GDM1 (cell line): Measurements from ENCODE around the gene ANO8.

ENCODE experiments used
- DNase-seq: peaks from one replicate; lab custom pipeline; 2025; lab: John Stamatoyannopoulos, UW

The ANO8 gene

GRCh38 chr19:17327654-17328516 lies 6.8 kb downstream of the ANO8 start:
- DNase-seq = no peak

GRCh38 chr19:17327068-17327653 lies 7.5 kb downstream of the ANO8 start:
- DNase-seq = no peak

- no peak for DNase-seq
Measured at GRCh38 chr19:17326595-17326966, 8.1 kb downstream of the ANO8 start.

- DNase-seq = no peak
Measured at GRCh38 chr19:17325881-17326594, 8.6 kb downstream of the ANO8 start.

- no peak for DNase-seq
Measured at GRCh38 chr19:17325133-17325532, 9.5 kb downstream of the ANO8 start.

- DNase-seq = no peak
Measured at GRCh38 chr19:17324357-17325114, 10.1 kb downstream of the ANO8 start.

GRCh38 chr19:17323964-17324332 lies 10.7 kb downstream of the ANO8 start:
- DNase-seq = no peak

GRCh38 chr19:17323300-17323963 lies 11.2 kb downstream of the ANO8 start:
- DNase-seq = no peak

- DNase-seq = no peak
Measured at GRCh38 chr19:17322854-17323253, 11.8 kb downstream of the ANO8 start.

GRCh38 chr19:17321655-17322489 lies 12.8 kb downstream of the ANO8 start:
- no peak for DNase-seq

GRCh38 chr19:17320435-17320834 lies 14.2 kb downstream of the ANO8 start:
- DNase-seq = no peak

GRCh38 chr19:17319473-17320238 lies 15.0 kb downstream of the ANO8 start:
- no peak for DNase-seq

GRCh38 chr19:17318966-17319365 lies 15.7 kb downstream of the ANO8 start:
- DNase-seq = no peak

GRCh38 chr19:17314007-17314593 lies 20.6 kb downstream of the ANO8 start:
- DNase-seq = no peak

- no peak for DNase-seq
Measured at GRCh38 chr19:17312189-17313113, 22.2 kb downstream of the ANO8 start.

GRCh38 chr19:17311455-17312188 lies 23.0 kb downstream of the ANO8 start:
- no peak for DNase-seq

GRCh38 chr19:17309965-17310461 lies 24.6 kb downstream of the ANO8 start:
- DNase-seq = no peak
